HG03103 (cell line): ENCODE results near the gene TP53RK.

Experiments
- ATAC-seq: cut with Tn5 transposase; IDR thresholded peaks from one replicate; pipeline ENCODE4 v1.9.1; 2021; ENCODE audit warnings: low read depth; ENCODE audit not compliant: unreplicated experiment

The TP53RK gene

GRCh38 chr20:46641424-46641823 is 47.8 kb downstream of the TP53RK start:
- no peak for ATAC-seq

- no peak for ATAC-seq
These were observed 48.5 kb downstream of the TP53RK start for GRCh38 chr20:46640536-46641311.

- ATAC-seq = no peak
These were observed 49.2 kb downstream of the TP53RK start for GRCh38 chr20:46640044-46640443.

GRCh38 chr20:46639587-46639986 is 49.7 kb downstream of the TP53RK start:
- ATAC-seq = no peak

- ATAC-seq = no peak
These were observed 50.4 kb downstream of the TP53RK start for GRCh38 chr20:46638898-46639274.

GRCh38 chr20:46638134-46638897 is 50.9 kb downstream of the TP53RK start:
- no peak for ATAC-seq

- ATAC-seq = no peak
These were observed 51.7 kb downstream of the TP53RK start for GRCh38 chr20:46637427-46638133.

GRCh38 chr20:46637020-46637419 is 52.2 kb downstream of the TP53RK start:
- no peak for ATAC-seq

GRCh38 chr20:46636514-46636913 is 52.7 kb downstream of the TP53RK start:
- ATAC-seq = no peak

GRCh38 chr20:46635514-46636136 is 53.6 kb downstream of the TP53RK start:
- ATAC-seq = no peak

GRCh38 chr20:46634528-46634927 is 54.7 kb downstream of the TP53RK start:
- no peak for ATAC-seq
